Measurements from ENCODE around the gene ATG101.

Gene ATG101

GRCh38 chr12:52079576-52080402 lies 10.0 kb downstream of the ATG101 start, which contains the start of gene SMIM41:
Gene SMIM41, plus strand, starts transcription at chr12:52079704. Its CDS starts 76 bp downstream, at chr12:52079780.
- no peak for DNase-seq (ENCODE audit: low read depth)

- no peak for DNase-seq (ENCODE audit: low read depth)
Observed at GRCh38 chr12:52080403-52081251, 10.8 kb downstream of the ATG101 start.

DNA sequence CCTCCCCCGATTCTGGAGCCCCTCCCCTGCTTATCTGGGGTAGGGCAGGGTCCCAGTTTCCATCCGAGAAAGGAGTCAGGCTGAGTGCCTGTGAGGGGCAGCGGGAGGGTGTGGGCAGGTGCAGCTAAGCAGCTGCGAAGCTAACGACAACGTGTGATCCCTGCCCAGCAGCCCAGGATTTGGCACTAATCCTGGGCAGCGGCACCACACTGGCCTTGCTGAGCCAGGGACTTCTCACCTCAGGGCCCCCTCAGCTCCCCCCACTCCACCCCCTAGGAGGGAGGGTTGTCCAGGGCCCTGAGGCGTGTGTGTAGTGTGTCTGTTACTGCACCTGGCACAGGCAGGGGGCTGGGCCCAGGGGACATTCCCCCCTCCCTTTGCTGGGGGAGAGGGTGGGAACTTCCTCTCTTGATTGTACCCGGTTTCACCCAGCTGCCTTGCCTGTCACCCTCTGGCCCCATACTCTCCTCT lies 11.5 kb downstream of the ATG101 start:
- no peak for DNase-seq (ENCODE audit: low read depth)

GRCh38 chr12:52082026-52082668 lies 12.4 kb downstream of the ATG101 start:
- DNase-seq (ENCODE audit: low read depth), result no peak

GRCh38 chr12:52082669-52082987 lies 12.8 kb downstream of the ATG101 start:
- DNase-seq (ENCODE audit: low read depth), result no peak

GRCh38 chr12:52082988-52083637 lies 13.3 kb downstream of the ATG101 start:
- no peak for DNase-seq (ENCODE audit: low read depth)

DNA sequence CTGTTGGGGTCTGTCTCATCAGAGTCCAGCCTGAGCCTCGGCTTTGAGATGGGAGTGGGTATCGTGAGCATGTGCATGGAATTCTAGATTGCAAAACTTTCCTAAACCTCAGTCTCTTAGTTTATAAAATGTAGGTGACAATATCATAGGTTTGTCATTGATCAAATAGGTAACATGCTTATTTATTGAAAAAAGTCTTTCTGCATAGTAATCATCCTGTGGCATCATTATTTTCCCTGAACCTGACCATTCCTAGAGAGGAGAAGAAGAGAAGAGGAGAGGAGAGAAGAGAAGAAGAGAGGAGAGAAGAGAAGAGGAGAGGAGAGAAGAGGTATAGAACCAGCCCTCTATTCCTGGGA lies 13.8 kb downstream of the ATG101 start:
- no peak for DNase-seq (ENCODE audit: low read depth)

GRCh38 chr12:52084491-52085231 lies 14.9 kb downstream of the ATG101 start:
- no peak for DNase-seq (ENCODE audit: low read depth)

DNA sequence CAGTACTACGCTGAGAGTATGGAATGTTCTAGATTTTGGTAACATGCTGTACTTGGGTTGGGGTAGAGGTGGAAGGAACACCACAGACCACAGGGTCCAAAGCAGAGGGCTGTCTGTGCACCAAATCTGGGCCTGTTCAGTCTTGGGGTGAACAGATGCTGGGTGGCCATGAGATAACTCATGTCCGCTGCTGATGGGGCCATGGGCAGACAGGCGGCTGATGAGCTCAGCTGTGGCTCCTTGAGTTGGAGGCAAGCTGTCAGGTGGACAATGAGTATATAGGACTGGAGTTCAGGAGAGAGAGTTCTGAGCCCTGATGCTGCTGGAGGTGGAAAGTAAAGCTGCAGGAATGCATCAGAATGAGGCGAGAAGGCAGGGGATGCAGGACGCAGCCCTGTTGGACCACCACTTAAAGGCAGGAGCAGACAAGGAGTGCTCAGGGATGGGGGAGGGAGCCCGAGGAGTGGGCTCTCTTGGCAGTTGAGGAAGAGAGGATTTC lies 16.0 kb downstream of the ATG101 start:
- no peak for DNase-seq (ENCODE audit: low read depth)

GRCh38 chr12:52086366-52086765 lies 16.6 kb downstream of the ATG101 start:
- DNase-seq (ENCODE audit: low read depth), result no peak

- DNase-seq (ENCODE audit: low read depth), result no peak
Observed at GRCh38 chr12:52086944-52087835, 17.4 kb downstream of the ATG101 start.

- DNase-seq (ENCODE audit: low read depth), result no peak
Observed at GRCh38 chr12:52087961-52088820, 18.4 kb downstream of the ATG101 start.

DNA sequence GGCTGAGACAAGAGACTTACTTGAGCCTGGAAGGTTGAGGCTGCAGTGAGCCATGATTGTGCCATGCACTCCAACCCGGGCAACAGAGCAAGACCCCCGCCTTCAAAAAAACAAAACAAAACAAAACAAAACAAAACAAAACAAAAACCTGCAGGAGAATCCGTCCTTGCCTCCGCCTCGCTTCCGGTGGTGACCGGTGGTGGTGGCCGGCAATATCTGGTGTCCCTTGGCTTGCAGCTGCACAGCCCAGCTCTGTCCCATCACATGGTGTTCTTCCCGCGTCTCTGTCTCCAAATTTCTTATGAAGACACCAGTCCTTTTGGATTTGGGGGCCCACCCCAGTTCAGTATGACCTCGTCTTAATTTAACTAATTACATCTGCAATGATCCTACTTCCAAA lies 19.7 kb downstream of the ATG101 start:
- DNase-seq (ENCODE audit: low read depth), result no peak

DNA sequence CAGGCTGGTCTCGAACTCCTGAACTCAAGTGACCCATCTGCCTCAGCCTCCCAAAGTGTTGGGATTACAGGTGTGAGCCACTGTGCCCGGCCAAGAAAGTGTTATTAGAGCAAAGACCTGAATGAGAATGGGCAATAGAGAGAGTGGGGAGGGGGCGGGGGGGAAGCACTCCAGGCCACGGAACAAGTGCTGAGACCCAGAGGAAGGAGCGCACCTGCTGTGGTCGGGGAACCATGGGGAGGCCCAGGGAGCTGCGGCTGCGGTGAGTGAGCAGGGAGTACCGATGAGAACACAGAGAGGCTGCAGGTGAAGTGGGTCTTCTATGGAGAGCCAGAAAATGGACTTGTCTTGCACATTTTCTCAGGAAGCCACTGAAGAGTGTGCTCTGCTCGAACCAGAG lies 20.5 kb downstream of the ATG101 start:
- DNase-seq (ENCODE audit: low read depth), result no peak

- DNase-seq (ENCODE audit: low read depth), result no peak
Observed at GRCh38 chr12:52091061-52091460, 21.3 kb downstream of the ATG101 start.

DNA sequence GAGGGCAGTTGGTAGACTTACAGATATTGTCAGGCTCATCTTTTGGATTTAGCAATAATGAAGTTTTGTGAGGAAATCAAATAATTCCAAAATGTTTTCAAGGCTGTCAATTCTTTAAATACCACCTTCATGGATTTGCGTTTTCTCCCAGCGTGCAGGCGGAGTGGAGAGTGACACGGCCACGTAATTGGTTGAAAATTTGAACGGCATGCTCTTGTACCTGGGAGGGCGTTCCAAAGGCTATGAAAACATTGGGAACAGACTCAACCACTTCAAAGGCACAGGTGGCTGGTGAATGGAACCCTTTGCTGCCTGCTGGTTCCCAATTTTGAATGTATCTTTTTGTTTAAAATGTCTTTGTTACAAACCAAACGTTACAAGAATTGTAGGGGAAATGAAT lies 22.1 kb downstream of the ATG101 start:
- DNase-seq (ENCODE audit: low read depth), result no peak

- DNase-seq (ENCODE audit: low read depth), result no peak
Observed at GRCh38 chr12:52093346-52093745, 23.6 kb downstream of the ATG101 start.

DNA sequence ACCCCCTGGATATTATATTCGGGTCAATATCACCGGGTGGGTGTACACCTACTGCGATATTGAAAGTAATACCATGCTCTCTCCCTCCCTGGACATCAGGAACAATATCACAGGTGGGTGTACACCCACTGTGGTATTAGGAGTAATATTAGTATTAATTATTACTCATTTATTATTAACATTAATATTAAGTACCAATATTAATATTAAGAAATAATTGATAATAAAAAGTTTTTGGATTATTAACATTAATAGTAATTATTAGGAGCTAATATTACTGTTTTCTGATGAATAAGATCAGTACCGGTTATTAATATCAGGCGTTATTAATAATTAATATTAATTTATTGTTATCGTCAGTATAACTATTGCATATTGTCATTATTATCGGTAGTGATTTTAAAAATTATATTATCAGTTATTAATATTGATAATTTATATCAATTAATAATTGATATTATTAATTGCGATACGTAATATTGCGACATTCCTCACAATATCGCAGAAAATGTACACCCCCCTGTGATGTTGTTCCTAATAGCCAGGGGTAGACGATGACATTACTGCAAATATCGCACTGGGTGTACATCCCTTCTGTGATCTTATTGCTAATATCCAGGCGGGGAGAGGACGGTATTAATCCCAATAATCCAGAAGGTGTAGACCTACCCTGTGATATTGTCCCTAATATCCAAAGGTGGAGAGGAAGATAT lies 26.7 kb downstream of the ATG101 start:
- no peak for DNase-seq (ENCODE audit: low read depth)
